Hepatocyte (in vitro differentiated cells): Measurements from ENCODE around the gene AHSP.

Source experiments
- EZH2phosphoT487 ChIP-seq: fragments of 200-600 bp; sonication (generic); IDR thresholded peaks from one replicate; pipeline ENCODE4 v1.6.1; 2018; ENCODE audit warnings: antibody characterized with exemption, mild to moderate bottlenecking, low read depth, moderate library complexity; ENCODE audit not compliant: unreplicated experiment, severe bottlenecking
- TF ChIP-seq, protein P1 (sequence below): fragments of 200-600 bp; sonication (generic); IDR thresholded peaks from 2 replicates; pipeline ENCODE4 v1.5.1; 2016; ENCODE audit warnings: antibody characterized with exemption, mild to moderate bottlenecking; ENCODE audit not compliant: poor library complexity

DNA sequence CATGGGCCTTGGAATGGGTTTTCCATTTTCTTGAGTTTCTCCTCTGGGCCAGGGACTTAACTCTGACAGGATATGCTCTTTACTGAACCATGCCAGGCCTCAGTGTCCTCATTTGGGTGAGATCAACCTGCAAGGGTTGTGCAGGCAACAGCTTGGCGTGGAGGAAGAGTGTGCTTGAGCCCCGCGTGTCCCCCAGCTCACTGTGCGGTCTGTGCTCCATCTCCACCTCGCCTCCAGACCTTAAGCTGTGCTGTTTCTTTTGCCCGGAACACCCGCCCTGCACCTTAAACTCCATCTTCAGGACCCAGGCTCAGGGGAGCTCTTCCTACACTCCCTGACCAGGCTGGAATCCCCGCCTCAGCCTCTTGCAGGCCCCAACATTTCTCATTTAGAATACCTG, 29.2 kb upstream of the AHSP start:
- TF ChIP-seq, protein P1, sequence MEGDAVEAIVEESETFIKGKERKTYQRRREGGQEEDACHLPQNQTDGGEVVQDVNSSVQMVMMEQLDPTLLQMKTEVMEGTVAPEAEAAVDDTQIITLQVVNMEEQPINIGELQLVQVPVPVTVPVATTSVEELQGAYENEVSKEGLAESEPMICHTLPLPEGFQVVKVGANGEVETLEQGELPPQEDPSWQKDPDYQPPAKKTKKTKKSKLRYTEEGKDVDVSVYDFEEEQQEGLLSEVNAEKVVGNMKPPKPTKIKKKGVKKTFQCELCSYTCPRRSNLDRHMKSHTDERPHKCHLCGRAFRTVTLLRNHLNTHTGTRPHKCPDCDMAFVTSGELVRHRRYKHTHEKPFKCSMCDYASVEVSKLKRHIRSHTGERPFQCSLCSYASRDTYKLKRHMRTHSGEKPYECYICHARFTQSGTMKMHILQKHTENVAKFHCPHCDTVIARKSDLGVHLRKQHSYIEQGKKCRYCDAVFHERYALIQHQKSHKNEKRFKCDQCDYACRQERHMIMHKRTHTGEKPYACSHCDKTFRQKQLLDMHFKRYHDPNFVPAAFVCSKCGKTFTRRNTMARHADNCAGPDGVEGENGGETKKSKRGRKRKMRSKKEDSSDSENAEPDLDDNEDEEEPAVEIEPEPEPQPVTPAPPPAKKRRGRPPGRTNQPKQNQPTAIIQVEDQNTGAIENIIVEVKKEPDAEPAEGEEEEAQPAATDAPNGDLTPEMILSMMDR: no peak
- TF ChIP-seq EZH2phosphoT487: no peak
